Epithelial cell of esophagus (primary cell): ENCODE measurements around the gene MASP2.
"Not testable (repeated sequence)": the region's sequence is repeated elsewhere in the genome, so short reads cannot be mapped to it uniquely, and the experiment has no call there.

Source experiments
- DNase-seq: peaks from one replicate; pipeline ENCODE4 v3.0.0; 2010; ENCODE audit warnings: low read depth
- H3K4me3 ChIP-seq: 2 replicates; pipeline ENCODE4 v1.5.1; 2011; ENCODE audit warnings: mild to moderate bottlenecking, low read length, control low read depth
- CTCF ChIP-seq: IDR thresholded peaks from 2 replicates; pipeline ENCODE4 v1.5.1; 2011; ENCODE audit warnings: low read depth, mild to moderate bottlenecking, low read length, control low read depth, inconsistent platforms; ENCODE audit not compliant: insufficient read depth; ENCODE audit errors: missing control alignments

Gene MASP2

GRCh38 chr1:11070876-11071275 is 23.8 kb upstream of the MASP2 start:
- no peak for TF ChIP-seq CTCF

GRCh38 chr1:11068600-11069473 is 21.8 kb upstream of the MASP2 start:
- no peak for TF ChIP-seq CTCF
- DNase-seq: no peak
- no peak overlapping the region for H3K4me3 ChIP-seq

More at GRCh38 chr1:11070876-11071275, 23.8 kb upstream of the MASP2 start:
- no peak for DNase-seq
- H3K4me3 ChIP-seq: no peak overlapping the region

- no peak for TF ChIP-seq CTCF
- no peak overlapping the region for H3K4me3 ChIP-seq
- DNase-seq: no peak
These were observed 20.9 kb upstream of the MASP2 start for GRCh38 chr1:11067716-11068599.

GRCh38 chr1:11065796-11066195 is 18.8 kb upstream of the MASP2 start:
- no peak for TF ChIP-seq CTCF
- no peak overlapping the region for H3K4me3 ChIP-seq
- no peak for DNase-seq

GRCh38 chr1:11064942-11065341 is 17.9 kb upstream of the MASP2 start:
- no peak overlapping the region for H3K4me3 ChIP-seq
- no peak for TF ChIP-seq CTCF
- no peak for DNase-seq

GRCh38 chr1:11063937-11064537 is 17.0 kb upstream of the MASP2 start:
- H3K4me3 ChIP-seq, DNase-seq: not testable (repeated sequence)

GRCh38 chr1:11062965-11063401 is 15.9 kb upstream of the MASP2 start:
- no peak overlapping the region for H3K4me3 ChIP-seq
- no peak for TF ChIP-seq CTCF
- peak; percentile 33 for DNase-seq
